ACHN (cell line): ENCODE results near the gene TNRC6A.
"Not testable (repeated sequence)": the region's sequence is repeated elsewhere in the genome, so short reads cannot be mapped to it uniquely, and the experiment has no call there.

Source experiments
- DNase-seq: peaks from one replicate; pipeline ENCODE4 v3.0.0-alpha.2; 2015
- in situ Hi-C: cut with HindIII; loops from 2 replicates; pipeline ENCODE4 v1.10.0; 2017; ENCODE audit warnings: low sequenced_read_pairs, low pct_ligation_motif_present, low pct_unique_long_range_greater_than_20kb

The TNRC6A gene

DNA sequence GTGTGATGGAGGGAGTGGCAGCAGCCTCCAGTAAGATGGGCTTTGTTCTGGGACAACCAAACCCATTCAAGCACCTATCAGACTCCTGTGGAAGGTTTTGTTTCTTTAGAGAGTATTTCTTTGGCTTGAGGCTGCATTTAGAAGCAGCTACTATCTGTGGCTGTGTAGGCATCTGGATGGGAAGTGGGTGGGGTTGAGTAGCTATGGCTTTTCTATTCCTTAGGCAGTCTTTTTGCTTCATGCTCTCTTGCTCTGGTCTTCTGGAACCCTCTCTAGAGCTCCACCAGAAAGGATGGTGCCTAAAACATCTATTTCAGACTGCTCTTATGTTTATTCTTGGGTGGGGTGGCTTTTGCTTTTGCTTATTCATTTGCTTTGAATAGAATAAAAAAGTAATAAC, 19.9 kb downstream of the TNRC6A start:
- DNase-seq = no peak
- in situ Hi-C loops = no loop called here

DNA sequence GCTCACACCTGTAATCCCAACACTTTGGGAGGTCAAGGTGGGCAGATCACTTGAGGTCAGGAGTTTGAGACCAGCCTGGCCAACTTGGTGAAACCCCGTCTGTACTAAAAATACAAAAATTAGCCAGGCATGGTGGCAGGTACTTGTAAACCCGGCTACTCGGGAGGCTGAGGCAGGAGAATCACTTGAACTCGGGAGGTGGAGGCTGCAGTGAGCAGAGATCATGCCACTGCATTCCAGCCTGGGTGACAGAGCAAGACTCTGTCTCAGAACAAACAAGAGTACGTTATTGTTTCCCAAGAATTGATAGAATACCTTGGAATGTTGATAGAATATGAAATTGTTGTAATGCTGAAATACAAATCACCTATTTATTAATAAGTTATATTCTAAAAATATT, 20.4 kb downstream of the TNRC6A start:
- DNase-seq, in situ Hi-C loops: not testable (repeated sequence)

GRCh38 chr16:24753000-24753399, 23.5 kb downstream of the TNRC6A start:
- DNase-seq = no peak

DNA sequence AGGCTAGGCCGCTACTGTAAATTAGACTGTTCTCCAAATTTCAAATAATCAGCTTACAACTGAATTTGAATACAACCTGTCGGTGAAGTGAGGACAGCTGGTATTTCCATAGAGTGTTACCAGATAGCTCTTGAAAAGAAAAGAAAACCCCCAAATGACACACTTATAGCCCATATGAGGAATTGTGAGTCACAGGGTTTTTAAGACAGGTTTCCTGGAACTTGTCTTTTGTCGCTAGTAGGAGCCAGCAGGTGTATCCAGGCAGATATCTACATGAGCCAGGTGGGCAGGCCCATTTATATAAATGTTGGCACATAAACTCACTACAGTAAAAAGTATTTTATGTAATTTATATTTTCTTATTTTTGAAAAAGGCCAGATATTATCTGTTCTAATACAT, 24.0 kb downstream of the TNRC6A start:
- no peak for DNase-seq
- in situ Hi-C loops = no loop called here

More at GRCh38 chr16:24753000-24753399, 23.5 kb downstream of the TNRC6A start:
- in situ Hi-C loops = no loop called here

GRCh38 chr16:24754543-24754942, 25.1 kb downstream of the TNRC6A start:
- DNase-seq = no peak
- in situ Hi-C loops = no loop called here

DNA sequence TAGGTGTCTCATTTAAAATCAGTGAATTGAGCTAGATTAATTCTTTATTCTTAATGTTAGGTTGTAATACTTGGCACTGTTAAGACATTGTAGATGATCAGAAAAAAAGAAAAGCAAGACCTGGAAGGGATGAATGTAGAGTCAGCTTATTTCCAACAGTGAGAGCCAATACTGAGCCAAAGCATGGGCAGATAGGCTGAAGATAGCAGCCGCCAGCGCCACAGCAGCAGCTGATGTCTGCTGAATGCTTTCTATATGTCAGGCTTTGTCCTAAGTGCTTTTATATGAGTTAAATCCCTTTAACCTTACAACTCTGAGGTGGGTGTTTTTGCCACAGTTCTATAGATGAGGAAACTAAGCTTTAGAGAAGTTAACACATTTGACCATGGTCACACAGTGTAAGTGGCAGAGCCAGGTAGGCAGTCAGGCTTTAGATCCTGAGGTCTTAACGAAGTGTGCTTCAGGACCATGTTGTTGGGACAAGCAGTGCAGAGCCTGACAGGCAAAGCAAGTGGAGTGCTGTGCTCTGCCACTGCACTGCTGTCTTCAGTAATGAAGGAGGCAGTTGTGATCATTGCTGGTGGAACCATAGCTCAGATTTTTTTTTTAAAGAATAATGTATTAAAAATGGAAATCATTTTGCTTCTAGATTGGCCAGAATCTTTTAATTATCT, 25.9 kb downstream of the TNRC6A start:
- no peak for DNase-seq
- in situ Hi-C loops = no loop called here

- DNase-seq = no peak
- in situ Hi-C loops = no loop called here
Observed at GRCh38 chr16:24758373-24758772, 28.9 kb downstream of the TNRC6A start.

DNA sequence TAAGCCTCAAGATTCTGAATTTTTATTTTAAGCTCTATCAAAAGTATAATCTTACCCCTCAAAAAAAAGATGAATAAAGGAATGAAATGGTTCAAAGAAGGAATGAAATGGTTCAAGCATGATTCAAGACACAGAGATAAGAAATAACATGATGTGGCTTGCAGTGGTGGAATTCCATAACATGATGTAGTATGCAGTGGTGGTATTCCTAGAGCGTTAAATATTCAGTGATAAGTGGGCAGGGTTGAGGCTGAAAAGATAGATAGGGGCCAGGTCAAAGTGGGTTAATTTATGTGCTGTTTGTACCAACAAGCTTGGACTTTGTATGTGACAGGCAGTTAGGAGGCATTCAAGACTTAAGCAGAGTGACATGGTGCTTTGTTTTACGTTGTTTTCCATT, 29.6 kb downstream of the TNRC6A start:
- no peak for DNase-seq
- in situ Hi-C loops = no loop called here

DNA sequence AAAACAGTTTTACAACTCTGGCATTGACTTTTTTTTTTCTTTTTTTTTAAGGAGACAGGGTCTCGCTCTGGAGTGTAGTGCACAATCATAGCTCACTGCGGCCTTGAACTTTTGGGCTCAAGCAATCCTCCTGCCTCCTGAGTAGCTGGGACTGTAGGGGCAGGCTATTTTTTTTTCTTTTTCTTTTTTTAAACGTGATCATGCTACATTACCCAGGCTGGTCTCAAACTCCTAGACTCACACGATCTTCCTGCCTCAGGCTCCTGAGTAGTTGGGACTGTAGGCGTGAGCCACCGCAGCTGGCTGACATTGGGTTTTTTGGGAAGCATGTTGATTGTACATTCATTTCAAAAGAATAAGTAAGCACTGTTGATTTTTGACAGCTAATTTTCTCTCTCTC, 32.1 kb downstream of the TNRC6A start:
- DNase-seq = no peak
- in situ Hi-C loops = no loop called here

- in situ Hi-C loops = no loop called here
- DNase-seq = no peak
Observed at GRCh38 chr16:24764916-24765315, 35.5 kb downstream of the TNRC6A start.

DNA sequence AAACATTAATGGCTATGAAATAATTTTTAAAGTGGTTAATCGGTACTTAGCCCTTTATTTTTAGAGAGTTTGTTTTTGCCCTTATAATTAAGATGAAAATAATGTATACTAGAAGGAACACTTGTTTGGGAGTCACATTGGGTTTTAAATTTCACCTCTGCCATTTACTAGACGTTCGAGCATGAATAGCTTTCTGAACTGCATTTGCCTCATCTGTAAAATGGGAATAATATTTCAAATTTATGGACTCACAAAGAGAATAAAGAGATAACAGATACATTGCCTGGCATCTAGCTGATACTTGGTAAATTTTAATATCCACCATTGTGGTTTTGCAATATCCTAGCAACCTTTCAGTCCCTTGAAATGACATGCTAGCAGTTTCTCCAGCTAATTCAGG, 36.6 kb downstream of the TNRC6A start:
- DNase-seq = no peak
- in situ Hi-C loops = no loop called here

GRCh38 chr16:24769806-24770205, 40.4 kb downstream of the TNRC6A start:
- no peak for DNase-seq
- in situ Hi-C loops = no loop called here

DNA sequence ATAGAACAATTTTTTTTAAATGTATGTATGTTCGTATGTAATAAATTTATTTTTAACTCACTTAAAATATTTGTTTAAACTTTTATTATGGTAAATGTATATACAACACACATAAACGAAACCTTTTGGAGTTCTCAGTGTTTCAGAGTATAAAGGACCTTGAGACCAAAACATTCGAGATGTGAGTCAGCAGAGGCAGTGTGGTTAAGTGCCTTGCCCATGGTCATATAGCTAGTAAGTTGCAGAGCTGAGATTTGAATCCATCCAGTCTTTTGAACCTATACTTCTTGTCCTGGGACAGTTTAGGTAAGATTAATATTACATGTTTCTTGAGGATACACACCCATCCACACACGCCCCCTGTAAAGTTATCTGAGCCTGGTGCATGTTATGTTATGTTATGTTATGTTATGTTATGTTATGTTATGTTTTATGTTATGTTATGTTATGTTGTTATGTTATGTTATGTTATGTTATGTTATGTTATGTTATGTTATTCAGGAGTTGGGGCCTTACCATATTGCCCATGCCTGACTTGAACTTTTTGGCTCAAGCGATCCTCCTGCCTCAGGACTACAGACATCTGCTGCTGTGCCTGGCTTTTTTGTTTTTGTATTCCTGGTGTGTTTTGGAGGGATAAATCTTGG, 41.8 kb downstream of the TNRC6A start:
- DNase-seq = no peak
- in situ Hi-C loops = no loop called here

GRCh38 chr16:24771779-24772157, 42.3 kb downstream of the TNRC6A start:
- in situ Hi-C loops = no loop called here
- no peak for DNase-seq

DNA sequence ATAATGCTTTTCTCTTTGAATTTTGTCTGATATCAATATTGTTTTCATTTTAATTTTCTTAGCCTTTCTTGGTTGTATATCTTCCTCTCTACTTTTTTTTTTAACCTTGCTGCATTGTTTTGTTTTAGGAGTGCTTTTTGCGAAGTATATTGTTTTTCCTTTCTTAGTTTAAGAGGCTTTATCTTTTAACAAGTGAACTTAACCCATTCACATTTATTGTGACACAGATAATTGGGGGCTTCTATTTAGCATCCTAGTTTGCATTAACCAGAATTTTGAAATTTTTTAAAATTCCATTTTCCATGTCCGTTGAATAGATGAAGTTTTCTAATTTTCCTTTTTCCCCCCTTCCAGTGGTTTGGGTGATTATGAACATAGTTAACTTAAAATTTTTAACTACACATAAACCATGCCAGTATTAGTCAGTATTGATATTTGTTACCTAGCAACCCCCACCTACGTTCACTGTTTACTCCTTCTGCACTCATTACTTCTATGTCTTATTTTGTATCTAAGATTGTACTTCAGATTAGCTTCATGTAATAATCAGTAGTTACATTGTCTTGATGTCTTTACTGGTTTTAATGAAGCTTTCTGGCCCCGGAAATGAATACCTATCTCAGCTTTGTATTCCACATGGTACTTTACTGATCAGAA, 44.4 kb downstream of the TNRC6A start:
- in situ Hi-C loops = no loop called here
- DNase-seq = no peak

DNA sequence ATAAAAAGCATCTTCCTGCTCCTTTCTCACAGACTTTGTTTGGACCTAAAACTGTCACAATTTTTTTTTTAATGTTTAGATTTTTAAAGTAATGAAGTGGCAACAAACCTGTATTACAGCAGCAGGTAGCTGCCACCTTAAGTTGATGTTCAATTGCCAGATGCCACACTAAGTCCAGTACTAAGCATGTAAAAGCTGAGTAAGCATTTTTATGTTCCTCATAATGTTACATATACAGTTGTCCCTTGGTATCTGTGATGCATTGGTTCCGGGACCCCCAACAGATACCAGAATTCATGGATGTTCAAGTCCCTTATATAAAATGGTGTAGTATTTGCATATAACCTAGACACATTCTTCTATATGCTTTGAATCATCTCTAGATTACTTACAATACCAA, 45.1 kb downstream of the TNRC6A start:
- in situ Hi-C loops = no loop called here
- DNase-seq = no peak

DNA sequence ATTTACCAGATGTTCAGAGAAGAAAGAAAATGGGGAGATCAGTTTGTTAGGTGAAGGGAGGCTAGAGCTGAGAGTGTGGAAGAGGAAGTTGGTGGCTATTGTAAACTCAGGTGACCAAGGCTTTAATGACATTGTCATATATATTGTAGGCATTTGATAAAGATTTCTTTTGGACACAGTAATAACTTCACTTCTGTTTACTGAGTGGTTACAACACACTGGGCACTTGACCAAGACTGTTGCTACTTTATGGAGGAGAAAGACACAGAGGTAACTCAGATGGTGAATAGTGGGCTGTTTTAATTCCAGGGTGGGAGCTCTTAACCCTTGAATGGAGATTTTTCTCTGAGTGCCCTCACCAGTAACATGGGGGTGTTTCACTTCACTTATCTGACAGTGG, 46.0 kb downstream of the TNRC6A start:
- DNase-seq = no peak
- in situ Hi-C loops = no loop called here

DNA sequence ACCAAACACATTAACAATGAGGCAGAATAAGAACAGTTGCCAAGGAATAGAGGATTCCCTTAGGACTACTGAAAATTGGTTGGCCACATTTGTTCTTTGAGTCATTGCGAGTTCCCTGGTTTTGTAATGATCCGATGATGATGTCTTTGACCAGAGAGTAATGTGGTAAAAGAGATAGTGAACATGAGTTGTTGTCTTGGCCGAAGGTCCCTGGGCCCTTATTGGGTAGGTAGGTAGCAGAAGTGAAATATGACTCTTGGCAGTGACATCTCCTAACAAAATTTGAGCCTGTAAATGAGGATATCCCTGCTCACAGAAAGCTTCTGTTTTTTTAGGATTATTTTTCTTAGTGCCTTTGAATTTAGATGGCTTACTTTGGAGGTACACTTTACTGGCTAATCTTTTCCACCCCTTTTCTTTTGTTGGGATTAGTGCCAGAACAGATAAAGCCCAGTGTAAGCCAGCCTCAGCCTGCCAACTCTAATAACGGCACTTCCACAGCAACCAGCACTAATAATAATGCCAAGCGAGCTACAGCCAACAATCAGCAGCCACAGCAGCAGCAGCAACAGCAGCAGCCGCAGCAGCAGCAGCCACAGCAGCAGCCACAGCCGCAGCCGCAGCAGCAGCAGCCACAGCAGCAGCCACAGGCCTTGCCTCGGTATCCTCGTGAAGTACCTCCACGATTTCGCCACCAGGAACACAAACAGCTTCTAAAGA, 47.2 kb downstream of the TNRC6A start:
- in situ Hi-C loops = no loop called here
- no peak for DNase-seq

DNA sequence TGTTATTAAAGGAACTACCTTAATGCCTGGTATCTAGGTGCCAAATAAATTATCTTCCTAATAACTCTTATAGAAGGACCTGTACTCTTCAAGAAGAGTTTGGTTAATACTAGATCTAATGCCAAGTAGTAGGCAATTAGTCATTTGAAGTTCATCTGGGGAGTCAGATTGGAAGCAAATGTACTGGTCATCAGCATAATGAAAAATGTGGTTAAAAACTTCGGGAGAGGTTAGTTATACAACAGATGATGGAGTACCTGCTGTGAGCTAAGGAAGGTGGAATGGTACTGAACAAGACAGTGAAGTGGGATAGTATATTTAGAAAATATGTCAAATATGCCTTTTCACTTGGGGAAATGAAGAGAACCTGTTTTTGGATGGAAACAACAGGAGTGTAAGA, 49.2 kb downstream of the TNRC6A start:
- in situ Hi-C loops = no loop called here
- no peak for DNase-seq
